ENCODE measurements around the gene BTAF1. TPM values are rescaled to one million over a fixed set of nuclear protein-coding genes. Genes with fewer than 3 reads are reported as not detected.

Gene BTAF1
- total and polyA plus RNA-seq, 12 donors, result 7.8 to 55.5 (median 21.3) TPM

DNA sequence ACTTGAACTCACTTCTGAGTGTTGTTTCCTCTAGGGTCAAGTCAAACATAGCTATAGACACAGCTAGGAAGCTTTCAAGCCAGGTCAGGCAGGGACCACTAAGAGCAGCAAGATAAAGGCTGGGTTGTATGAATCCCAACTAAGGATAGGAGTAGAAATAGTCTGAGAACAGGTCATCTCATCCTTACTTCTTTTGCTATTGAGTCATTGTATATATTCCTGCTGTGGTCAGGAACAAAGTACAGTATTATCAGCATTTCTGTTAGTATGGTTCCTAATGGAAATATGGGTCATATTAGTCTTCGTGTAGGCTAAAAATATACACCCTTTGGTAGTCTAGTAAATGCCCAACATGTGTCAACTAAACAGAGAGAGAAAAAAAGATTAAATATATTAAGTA lies 145.3 kb downstream of the BTAF1 start:
- Histone ChIP-seq H3K27me3 (no peaks in the 10 kb centered on the region), H3K4me3 (no peak overlapping the region), H3K27ac (no peak overlapping the region), H3K36me3 (replicated peaks in 1 of 2) (no peaks in the 10 kb centered on the region), H3K9me3 (replicated peaks in 1 of 3) (no peaks in the 10 kb centered on the region), H3K4me1 (replicated peaks in 1 of 2) (no peaks in the 10 kb centered on the region)
- intact Hi-C loops (cut with DNase I), result no loop called here
- no peak for DNase-seq
- no peak for TF ChIP-seq POLR2A (IDR thresholded peaks at IDR 0.05)
- TF ChIP-seq, protein P1, sequence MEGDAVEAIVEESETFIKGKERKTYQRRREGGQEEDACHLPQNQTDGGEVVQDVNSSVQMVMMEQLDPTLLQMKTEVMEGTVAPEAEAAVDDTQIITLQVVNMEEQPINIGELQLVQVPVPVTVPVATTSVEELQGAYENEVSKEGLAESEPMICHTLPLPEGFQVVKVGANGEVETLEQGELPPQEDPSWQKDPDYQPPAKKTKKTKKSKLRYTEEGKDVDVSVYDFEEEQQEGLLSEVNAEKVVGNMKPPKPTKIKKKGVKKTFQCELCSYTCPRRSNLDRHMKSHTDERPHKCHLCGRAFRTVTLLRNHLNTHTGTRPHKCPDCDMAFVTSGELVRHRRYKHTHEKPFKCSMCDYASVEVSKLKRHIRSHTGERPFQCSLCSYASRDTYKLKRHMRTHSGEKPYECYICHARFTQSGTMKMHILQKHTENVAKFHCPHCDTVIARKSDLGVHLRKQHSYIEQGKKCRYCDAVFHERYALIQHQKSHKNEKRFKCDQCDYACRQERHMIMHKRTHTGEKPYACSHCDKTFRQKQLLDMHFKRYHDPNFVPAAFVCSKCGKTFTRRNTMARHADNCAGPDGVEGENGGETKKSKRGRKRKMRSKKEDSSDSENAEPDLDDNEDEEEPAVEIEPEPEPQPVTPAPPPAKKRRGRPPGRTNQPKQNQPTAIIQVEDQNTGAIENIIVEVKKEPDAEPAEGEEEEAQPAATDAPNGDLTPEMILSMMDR (IDR thresholded peaks at IDR 0.05), result no peak
- WGBS, 4 donors, result 79 to 97% (median 88%) methylated on average over 1 of the region's 1 CpG

DNA sequence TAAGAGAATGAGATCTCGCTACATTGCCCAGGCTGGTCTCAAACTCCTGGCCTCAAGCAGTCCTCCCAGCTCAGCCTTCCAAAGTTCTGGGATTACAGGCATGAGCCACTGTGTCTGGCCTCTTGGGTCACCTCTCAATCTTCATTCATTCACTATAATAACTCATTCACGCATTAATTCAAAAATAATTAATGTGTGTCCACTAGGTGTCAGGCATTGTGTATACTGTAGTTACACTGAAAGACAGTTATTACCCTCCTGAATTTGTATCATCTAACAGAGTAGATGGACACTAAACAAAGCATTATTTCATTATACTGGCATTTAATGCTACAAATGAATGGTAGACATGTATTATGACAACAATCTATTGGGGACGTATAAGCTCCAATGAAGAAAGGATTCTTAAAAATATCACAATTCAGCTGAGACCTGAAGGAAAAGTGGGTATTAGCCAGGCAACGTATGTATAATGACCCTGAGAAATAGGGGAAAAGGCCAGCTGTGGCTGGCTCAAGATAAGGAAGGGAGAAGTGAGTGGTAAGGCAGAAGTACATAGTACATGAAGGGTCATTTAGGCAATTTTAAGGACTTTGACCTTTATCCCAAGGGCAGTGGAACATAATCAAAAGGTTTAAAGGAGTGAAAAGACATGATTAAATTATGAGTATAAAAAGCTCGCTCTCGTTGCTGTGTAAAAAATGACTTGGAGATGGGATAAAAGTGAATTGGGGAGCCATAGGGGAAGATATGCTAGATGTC lies 150.7 kb downstream of the BTAF1 start:
- H3K4me1 ChIP-seq (replicated peaks in 1 of 2), result peaks cover 0 to 7% of the 10 kb centered on the region in 2 donors
- WGBS, 4 donors, result 56 to 67% (median 62%) methylated on average over 6 of the region's 6 CpGs
- peaks cover 0 to 5% of the 10 kb centered on the region in 2 donors for H3K36me3 ChIP-seq (replicated peaks in 1 of 2)
- H3K27me3 ChIP-seq, result no peaks in the 10 kb centered on the region
- no peak overlapping the region for H3K4me3 ChIP-seq
- no peak overlapping the region for H3K27ac ChIP-seq
- H3K9me3 ChIP-seq (replicated peaks in 1 of 3), result no peaks in the 10 kb centered on the region
- DNase-seq, result no peak
- TF ChIP-seq, protein P1 (IDR thresholded peaks at IDR 0.05), result peak in 4 of 6 experiments; percentile 12 to 32 (median 24)
- no peak for TF ChIP-seq POLR2A (IDR thresholded peaks at IDR 0.05)
- intact Hi-C loops (cut with DNase I), result no loop called here

DNA sequence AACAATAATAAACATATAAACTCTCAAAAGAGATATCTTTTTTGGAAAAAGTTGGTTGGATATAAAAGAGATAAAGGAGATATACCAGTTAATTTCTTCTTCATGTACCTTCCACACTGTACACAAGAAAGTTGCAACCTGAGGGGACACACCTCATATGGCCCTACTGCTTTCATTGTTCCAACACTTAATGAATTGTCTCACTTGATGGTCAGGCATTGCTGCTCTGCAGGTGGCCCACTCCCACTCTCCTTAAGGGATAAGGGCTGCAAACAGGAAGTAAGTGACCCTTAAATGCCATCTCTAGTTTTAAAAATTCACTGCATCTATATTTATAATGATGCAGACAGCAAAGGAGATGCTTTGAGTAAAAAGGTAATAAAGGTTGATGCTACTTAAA lies 152.3 kb downstream of the BTAF1 start:
- H3K27me3 ChIP-seq, result no peaks in the 10 kb centered on the region
- peaks cover 0 to 7% of the 10 kb centered on the region in 2 donors for H3K4me1 ChIP-seq (replicated peaks in 1 of 2)
- no peak overlapping the region for H3K27ac ChIP-seq
- H3K4me3 ChIP-seq, result no peak overlapping the region
- DNase-seq, result no peak
- peaks cover 0 to 17% of the 10 kb centered on the region in 2 donors for H3K36me3 ChIP-seq (replicated peaks in 1 of 2)
- TF ChIP-seq, protein P1 (IDR thresholded peaks at IDR 0.05), result no peak
- TF ChIP-seq POLR2A (IDR thresholded peaks at IDR 0.05), result no peak
- H3K9me3 ChIP-seq (replicated peaks in 1 of 3), result no peaks in the 10 kb centered on the region
- intact Hi-C loops (cut with DNase I), result no loop called here

DNA sequence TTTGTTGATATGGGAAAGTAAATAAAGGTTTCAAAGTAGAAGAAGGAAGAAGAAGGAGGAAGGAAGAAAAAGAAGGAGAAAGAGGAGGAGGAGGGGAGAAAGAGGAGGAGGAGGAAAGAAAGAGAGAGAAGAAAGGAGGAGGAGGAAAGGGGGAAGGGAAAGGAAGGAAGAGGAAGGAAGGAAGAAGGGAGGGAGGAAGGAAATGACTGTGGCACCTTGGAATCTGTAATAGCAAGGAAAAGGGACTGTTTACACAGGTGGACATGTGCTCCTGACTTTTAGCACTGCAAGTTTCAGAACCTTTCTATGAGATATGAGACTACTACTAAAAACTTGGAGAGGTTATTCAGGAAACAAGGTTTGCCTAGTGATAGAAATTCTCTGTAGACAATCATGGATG lies 153.2 kb downstream of the BTAF1 start:
- no peak for DNase-seq
- H3K9me3 ChIP-seq (replicated peaks in 1 of 3), result no peaks in the 10 kb centered on the region
- H3K4me3 ChIP-seq, result no peak overlapping the region
- no peaks in the 10 kb centered on the region for H3K27me3 ChIP-seq
- H3K36me3 ChIP-seq (replicated peaks in 1 of 2), result peaks cover 0 to 25% of the 10 kb centered on the region in 2 donors
- intact Hi-C loops (cut with DNase I), result no loop called here
- TF ChIP-seq POLR2A (IDR thresholded peaks at IDR 0.05), result no peak
- H3K27ac ChIP-seq, result no peak overlapping the region
- peaks cover 0 to 7% of the 10 kb centered on the region in 2 donors for H3K4me1 ChIP-seq (replicated peaks in 1 of 2)

DNA sequence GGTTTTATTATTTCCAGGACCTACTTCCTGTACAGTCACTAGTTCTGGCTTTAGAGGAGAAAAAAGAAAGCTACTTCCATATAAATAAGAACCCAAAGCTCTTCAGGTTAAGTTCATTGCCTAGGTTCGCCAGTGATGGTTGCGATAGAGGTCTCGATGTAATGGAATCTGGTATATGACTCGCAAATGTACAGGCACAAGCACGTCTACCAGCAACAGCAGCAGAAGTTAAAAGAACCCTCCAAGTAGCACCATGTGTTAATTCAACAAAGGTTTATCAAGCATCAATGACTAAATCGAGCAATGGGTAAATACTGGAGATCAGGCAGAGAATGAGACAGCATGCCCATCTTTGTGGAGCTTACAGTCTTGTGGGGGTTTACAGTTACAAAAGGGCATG lies 155.4 kb downstream of the BTAF1 start:
- no peak for DNase-seq
- Histone ChIP-seq H3K4me1 (replicated peaks in 1 of 2) (peaks cover 0 to 10% of the 10 kb centered on the region in 2 donors), H3K27ac (no peak overlapping the region), H3K9me3 (replicated peaks in 1 of 3) (no peaks in the 10 kb centered on the region), H3K27me3 (no peaks in the 10 kb centered on the region), H3K36me3 (replicated peaks in 1 of 2) (peaks cover 0 to 25% of the 10 kb centered on the region in 2 donors), H3K4me3 (no peak overlapping the region)
- no peak for TF ChIP-seq POLR2A (IDR thresholded peaks at IDR 0.05)
- TF ChIP-seq, protein P1 (IDR thresholded peaks at IDR 0.05), result no peak
- intact Hi-C loops (cut with DNase I), result no loop called here
- 94 to 98% (median 96%) methylated on average over 6 of the region's 6 CpGs for WGBS, 4 donors
